Fibroblast of skin of left biceps (primary cell): ENCODE results near the gene SLC24A3.
A peak's percentile ranks its signal among the peaks of the same experiment; 100 is the strongest.

Experiments
- DNase-seq, 2 experiments: peaks; one replicate each; pipeline ENCODE4 v3.0.0-alpha.2; 2013; ENCODE audit warnings: low read depth in 2 of 2

The SLC24A3 gene

DNA sequence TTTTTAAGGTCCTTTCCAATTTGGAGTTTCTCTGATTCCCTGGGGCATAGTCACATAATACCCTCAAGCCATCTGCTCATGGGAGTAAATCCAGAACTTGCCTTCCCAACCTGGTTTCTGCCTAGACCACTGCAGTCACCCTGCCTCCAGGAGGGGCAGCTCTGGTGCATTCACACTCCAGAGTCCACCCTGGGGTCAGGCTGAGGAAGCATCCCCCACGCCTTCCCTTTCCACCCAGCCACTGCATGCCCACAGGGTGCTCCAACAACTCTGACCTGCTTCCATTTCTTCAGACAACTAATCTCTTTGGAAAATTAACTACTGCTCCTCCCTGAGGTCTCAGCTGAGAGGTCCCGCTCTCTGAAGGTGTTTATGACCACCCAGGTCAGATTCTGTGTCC, 334.2 kb downstream of the SLC24A3 start:
- no peak for DNase-seq

DNA sequence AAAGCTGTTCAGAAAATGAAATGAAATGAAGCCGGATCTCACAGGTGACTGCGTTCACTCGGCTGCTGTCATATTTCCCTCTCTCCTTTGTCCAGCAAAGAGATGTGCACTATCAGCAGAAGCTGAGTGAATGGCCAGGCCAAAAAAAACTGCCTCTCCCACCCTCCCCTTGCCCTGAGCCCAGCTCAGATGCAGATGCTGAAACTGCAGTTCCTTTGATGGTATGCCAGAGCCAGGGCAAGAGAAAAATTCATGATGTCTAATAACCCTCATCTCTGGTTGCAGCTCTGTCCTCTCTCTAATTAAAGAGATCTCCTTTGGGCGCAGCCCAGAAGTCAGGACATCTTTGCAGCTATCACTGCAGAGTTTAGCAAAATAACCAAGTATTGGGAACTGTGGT, 335.1 kb downstream of the SLC24A3 start:
- no peak for DNase-seq

DNA sequence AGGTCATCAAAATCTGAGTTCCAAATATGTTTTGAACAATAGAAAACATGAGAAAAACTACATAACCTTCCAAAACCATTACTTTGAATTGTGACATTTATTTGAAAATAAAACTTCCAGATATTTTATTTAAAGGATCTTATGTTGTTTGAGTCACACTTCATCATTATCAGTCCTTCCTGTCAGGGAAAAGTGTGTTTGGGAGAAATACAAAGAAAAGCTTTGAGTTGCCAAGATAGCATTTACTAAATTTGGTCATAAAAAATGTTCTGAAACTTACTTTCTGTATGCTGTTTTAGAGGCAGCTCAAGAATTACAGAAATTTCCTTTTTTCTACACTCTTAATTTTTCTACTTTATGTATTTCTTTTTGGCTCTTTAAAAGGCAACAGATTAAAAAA, 337.5 kb downstream of the SLC24A3 start:
- no peak for DNase-seq

DNA sequence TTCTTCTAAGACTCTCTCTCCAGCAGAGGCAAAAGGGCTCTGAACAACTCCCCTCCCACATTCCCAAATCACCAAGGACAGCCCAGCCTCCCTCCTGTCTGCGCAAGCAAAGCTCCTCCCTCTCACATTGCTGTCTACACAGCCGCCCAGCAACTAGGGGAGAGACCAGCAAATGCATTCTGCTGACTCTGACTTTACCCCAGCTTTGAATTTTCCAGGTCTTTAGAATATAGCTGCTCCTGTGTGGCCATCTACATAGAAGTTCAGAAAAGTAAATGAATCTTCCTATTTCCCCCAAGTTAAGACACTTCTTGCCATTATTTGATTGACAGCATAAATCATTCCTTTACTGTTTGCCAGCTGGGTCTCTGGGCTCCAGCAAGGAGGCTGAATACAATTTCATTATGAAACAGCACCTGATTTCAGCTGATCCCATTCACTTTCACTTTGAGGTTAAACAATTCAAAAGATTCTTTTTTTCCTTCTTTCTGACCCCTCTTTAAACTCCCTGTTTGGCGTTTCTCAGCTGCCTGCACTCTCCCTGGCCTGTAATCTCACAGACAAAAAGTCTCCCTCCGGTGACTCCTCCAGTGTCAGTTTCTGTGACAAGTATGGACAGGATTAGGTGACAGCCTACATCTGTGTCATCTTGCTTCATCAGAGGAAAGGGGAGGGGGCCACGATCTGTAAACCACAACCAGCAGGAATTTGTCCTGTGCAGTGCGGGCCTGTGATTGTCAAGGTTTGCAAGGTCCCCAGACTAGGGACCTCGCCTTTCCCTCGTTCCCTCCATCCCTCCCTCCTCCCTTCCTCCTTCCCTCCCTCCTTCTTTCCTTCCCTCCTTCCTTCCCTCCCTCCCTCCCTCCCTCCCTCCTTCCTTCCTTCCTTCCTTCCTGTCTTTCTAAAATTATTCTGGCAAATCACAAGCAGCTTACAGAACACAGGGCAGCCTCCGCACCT, 340.1 kb downstream of the SLC24A3 start:
- no peak for DNase-seq

DNA sequence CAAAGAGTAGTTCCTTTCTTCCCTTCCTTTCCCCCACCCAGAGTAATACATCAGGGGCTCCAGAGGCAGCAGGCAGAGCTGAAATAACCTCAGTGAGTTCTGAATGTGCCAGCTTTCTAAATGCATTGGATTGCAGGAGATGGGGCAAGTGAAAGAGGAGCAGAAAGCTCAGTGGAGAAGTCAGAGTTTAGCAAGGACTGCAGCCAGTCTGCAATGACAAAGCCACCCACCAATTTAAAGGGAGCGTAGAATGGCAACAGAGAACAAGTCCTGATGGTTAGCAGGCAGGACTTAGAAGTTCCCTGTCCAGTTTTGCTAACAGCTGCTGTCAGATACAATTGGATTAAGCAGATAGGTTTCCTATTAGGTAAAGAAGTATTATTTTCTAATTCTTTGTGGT, 342.2 kb downstream of the SLC24A3 start:
- DNase-seq: no peak

DNA sequence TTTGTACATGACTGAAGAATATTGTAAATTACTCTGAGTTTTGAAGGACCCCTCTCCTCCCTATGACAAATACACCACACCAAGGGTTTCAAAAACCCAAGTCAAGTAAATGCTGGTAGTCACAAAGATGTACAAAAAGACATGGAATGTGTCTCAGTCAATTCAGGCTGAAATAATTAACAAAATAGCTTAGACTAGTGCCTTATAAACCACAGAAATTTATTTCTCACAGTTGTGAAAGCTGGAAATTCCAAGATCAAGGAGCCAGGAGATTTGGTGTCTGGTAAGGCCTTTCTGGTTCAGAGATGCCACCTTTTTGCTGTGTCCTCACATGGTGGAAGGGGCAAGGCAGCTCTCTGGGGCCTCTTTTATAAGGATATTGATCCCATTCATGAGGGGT, 343.3 kb downstream of the SLC24A3 start:
- no peak for DNase-seq

DNA sequence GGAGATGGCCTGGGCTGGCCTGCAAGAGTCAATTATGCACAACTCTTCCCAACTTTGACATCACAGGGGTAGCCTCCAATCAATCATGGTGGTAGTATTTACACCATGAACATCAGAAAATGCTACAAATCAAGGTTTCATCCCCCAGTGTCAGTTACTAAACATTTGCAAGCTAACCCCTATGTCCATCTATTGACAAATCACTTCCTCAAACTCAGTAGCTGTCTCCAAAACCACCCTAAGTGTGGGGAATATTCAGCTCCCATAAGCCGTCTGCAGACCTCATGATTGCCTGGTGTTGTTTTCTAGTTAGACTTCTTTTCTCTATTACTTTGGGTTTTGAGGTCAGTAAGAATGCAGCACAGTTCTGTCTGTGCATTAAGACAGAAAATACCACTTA, 344.8 kb downstream of the SLC24A3 start:
- no peak for DNase-seq

DNA sequence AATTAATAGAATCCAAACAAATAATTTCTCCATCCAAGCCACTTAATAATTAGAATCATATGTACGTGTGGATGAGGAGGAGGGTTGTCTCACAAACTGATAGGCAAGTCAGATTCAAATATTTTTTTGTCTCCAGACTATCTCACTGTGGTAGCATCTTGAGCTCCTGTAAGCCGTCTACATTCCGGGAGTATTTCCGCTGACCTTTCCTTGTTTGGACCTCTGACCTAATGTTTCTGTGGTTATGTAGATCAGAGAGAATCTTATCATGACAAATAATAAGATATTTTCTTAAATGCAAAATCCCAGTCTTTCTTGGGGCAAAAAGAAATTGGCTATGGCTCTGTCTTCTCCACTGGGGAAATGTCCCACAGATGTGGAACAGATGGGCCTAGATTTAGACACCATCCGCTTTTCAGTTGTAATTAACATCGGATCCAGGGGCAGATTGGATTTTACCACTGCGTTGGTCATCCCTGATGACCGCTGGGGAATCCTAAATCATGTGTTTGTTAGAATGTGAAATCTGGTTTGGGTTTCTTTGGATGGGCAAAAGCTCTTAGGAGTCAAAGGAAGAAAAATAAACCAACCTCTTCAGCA, 348.5 kb downstream of the SLC24A3 start:
- DNase-seq: no peak

DNA sequence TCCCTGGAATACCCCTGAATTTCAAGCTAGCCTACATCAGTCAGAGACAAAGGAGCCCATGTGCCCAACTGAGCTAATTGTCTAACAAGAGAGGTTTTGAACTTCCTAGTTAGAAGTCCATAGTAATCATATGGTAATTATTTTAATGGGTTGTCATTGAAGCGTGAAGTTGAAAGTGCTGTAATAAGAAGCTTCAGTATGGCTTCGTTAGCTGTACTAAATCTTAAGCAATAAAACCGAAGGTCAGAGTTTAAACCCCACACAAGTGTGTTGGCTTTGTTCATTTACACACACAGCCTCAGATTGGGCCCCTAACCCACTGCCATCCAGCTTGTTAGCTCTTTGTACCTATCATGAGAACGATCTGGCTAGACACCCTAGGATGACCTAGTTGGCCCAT, 350.0 kb downstream of the SLC24A3 start:
- no peak for DNase-seq

DNA sequence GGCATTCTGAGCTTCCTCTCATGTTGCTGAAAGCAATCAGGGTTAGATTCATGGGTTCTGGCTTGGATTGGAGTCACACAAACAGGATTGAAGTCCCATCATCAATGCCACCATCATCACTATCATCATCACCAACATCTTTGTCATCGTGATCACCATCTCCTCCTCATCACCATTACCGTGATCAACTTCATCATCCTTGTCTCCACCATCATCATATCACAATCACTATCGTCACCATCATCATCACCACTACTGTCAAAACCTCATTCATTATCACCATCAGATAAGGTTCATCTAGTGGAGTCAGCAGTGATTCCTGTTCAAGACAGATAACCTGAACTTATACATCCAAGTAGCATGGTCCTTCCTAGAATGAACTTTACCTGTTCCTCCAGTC, 351.8 kb downstream of the SLC24A3 start:
- DNase-seq: no peak

DNA sequence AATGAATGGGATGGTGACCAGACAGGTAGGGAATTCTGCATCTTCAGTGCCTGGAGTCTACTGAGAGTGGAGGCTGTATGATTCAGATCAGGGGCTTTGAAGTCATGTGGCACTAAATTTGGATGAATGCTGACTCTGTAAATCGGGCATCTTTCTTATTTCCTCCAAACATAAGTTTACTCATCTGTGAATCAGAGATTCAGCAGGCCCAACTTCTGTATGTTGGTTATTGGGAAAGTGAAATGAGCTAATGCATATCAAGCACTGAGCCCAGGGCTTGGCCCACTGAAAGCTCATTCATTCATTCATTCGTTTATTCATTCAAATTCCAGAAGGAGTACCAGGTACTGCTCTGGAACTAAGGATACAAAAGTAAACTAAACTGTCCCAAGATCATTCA, 353.3 kb downstream of the SLC24A3 start:
- DNase-seq: no peak

DNA sequence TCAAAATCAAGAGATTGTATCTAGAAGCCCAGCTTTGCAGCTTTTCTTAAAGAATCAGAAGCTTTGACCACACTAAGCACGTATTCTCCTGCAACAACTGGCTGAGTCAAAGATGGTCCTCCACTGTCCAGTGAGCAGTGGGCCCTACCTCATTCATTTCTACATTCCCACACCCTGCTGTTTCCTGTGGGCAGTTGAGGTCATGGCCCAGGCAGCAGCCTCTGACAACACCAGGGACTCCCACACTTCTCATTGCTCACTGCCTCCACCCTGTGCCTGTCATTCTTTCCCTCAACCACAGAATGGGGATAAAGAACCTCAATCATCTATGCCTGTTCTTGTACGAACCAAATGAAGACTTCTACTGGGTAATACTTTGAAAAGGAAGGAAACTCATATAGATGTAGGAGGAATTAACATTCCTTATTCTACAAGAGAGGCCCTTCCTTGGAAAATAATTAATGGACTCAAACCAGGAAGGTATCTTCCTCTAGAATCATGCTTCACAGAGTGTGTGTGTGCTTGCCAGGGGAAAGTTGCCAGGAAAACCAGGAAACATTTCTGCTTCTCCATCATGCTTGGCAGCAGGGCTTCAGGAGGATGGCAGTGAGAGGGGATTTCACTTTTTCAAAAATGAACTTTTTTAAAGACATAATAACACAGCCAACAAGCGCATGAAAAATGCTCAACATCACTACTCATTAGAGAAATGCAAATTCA, 353.9 kb downstream of the SLC24A3 start:
- DNase-seq: no peak

DNA sequence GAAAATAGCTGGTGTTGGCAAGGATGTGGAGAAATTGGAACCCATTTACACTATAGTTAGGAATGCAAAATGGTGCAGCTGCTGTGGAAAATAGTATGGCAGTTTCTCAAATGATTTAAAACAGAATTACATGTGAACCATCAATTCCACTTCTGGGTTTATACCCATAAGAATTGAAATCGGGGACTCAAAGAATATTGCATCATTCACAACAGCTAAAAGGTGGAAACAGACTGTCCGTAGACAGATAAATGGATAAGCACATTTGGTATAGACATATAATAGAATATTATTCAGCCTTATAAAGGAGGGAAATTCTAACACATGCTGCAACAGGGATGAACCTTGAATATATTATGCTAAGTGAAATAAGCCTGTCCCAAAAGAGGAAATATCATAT, 355.7 kb downstream of the SLC24A3 start:
- DNase-seq: no peak

DNA sequence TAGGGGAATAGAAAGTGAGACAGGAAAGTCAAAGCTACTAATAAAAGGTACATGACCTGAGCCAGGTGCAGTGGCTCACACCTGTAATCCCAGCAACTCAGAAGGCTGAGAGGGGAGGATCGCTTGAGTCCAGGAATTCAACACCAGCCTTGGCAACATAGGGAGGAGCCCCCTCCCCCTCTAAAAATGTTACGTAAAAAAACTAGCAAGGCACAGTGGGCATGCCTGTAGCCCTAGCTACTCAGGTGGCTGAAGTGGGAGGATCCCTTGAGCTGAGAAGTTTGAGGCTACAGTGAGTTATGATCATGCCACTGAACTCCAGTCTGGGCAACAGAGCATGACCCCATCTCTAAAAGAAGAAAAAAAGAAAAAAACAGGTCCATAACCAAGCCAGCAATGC, 359.6 kb downstream of the SLC24A3 start:
- no peak for DNase-seq

DNA sequence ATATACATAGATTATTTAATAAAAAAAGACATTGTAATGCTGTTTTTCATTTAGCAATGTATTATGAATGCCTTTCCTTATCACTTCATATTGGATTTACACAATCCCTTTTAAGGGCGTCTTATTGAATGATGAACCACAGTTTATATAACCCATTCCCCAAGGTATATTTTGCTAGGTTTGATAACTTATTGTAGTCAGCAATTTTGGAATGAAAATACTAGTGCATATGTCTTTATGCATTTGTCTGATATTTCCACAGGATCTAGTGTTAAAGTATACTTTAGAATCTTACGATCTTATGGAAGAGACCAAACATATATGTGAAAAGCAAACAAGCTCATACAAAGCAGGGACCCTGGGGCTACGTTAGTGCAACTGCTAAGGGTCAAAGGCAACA, 365.2 kb downstream of the SLC24A3 start:
- DNase-seq: no peak

DNA sequence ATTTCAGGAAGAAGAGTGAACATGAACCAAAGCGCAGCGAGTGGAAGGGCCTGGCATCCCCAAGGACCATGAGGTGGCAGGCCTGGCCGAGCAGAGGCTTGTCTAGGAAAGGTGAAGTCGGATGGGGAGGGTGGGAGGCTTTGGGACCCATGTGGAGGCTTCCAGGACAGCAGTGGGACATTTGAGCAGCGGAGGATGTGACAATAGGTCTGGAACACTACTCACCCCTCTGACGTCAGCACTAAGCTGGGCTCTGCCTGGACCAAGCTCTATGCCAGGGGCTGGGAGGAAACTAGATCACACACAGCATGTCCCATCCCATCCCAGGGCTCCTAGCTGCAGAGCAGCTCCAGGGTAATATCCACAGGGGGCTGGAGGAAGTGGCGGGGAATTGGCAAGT, 370.3 kb downstream of the SLC24A3 start:
- DNase-seq: no peak

DNA sequence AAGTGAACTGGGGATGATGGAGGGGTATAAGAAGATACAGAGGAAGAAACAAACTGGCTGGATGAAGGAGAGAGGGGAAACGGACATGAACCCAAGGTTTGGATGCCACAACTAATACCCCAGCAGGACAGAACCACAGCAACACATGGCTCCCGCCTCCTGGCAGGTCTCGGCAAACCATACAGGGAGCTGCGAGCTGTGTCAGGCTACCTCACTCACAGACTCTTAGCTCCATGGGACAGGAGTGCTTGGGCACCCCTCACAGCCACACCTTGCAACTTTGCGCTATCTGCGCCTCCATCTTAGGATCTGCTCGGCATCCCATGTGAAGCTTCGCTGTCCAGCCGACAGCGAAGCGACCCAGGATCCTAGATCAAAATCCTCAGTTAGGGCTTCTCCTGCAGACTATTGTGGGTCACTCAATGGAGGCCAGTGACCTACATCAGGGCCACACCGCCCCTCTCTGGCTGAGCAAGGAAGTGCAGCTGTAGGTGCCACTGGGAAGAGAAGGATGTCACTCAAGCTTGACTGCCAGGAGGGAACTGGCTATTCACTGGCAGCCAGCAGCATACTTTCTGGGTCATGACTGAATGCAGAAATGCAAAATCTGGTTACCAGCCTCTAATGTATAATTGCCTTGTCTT, 371.2 kb downstream of the SLC24A3 start:
- DNase-seq: peak; percentile 1 to 3

DNA sequence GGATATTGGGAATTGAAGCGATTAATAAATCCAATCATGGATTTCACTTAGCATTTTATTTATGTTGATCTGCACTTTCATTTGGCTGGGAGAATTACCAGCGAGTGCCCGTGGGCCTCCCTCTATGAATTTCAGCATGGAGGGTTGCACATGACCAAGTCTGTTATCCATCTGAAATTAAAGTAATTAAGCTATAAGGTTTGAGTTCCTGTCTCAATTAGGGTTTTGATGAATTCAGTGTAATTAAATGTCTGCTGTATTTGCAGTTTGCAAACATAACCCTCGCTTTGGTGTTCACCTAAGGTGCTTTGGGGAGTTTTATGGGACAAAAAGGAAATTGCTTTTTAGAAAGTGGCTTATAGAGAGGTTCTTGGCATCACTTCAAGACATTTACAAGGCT, 375.8 kb downstream of the SLC24A3 start:
- DNase-seq: no peak

DNA sequence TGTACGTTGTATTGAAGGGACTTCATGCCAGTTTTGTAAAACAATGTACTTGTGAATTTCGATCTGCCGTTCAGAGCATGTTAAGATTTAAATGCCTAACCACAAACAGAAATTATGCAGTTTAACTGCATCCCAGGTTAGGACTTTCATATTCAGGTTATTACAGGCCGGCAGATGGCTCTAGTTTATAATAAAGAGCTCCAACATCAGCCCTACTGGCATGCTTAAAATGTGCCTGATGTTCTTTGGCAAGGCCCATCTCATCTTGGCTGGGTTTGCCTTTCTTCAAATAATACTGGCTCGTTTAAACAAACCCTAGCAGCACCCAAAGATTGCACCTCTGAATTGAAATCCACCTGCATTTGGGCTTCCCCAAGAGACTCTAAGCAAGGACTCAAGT, 376.3 kb downstream of the SLC24A3 start:
- DNase-seq: no peak

DNA sequence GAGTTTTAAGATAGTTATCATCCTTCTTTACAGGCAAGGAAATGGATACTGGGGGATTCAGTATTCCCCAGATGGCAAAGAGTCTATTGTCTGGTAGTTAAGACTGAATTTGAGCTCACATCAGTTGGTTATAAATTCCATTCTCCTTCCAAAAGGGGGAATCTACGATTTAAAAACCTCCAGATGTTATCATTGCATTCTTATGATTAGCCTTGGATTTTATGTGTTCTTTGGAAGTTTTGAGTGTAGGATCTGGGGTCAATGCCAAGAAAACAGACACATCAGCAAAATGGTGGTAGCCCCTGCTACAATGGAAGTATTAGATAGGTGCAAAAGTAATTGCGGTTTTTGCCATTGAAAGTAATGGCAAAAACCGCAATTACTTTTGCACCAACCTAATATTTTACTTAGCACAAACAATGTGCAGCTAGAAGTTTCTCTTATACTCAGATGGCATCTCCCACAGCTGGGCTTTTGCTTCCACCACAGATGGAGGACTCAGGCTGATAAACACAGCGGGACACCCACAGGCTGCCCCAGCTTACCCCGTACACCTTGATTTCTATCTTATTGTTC, 377.4 kb downstream of the SLC24A3 start:
- DNase-seq: no peak

DNA sequence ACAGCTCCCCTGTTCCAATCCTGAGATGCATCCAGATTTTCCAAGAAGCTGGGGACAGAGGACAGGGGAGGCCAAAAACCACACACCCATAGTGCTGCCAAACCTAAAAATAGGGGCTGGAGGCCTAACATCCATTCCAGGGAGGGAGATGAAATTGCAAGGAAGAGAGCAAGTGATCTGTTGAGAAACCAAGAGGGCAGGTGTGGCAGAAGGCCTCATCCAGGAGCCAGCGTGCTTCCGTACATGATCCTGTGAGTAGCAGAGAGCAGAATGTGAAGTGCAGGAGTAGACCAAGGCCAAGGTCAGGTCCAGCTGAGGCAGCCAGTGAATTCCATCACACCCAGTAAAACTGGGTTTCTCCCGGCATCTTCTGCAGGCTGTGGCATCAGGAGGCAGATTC, 377.9 kb downstream of the SLC24A3 start:
- DNase-seq: no peak

DNA sequence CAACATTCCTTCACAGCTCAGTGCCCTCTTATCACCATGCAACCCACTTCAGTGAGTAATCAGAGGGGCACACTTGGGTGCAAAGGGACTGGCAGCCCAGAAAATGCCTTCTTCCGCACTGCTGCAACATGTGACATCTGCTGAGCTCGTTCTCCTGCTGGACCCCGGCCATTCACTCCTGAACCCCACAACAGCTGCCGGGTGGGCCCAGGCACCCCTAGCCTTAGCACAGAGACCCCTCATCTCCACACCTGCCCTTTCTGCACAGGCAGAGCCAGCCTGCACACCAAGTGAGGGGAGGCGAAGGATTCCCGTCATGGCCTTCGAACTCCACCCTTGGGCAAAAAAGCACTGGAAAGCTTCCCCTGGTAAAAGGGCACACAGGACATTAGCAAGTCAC, 381.3 kb downstream of the SLC24A3 start:
- DNase-seq: no peak
